ENCODE data around the gene AGBL5. TPM values are rescaled to one million over a fixed set of nuclear protein-coding genes. Genes with fewer than 3 reads are reported as not detected.

The AGBL5 gene
- total and polyA plus RNA-seq, 2 of the 13 experiments (the other 11 are each of a cell fraction or from before 2014, with no cell fraction given), result 55.9 to 73.3 TPM

- no peaks in the 10 kb centered on the region for H4K20me1 ChIP-seq (ENCODE audit: insufficient read depth, low read length)
- 87% methylated on average over 3 of the region's 3 CpGs for WGBS (ENCODE audit: low lambda C conversion rate)
- H3K4me1 ChIP-seq (ENCODE audit: insufficient read depth, low read length), result peaks cover 21% of the 10 kb centered on the region
- intact Hi-C loops (cut with micrococcal nuclease; ENCODE audit: unreplicated experiment) (no loop called here), in situ Hi-C loops (cut with HindIII; ENCODE audit: extremely low pct_ligation_motif_present, low pct_unique_long_range_greater_than_20kb) (no loop called here)
- BruUV-seq (replicated peaks), result no TSS peak
- H3K27me3 ChIP-seq (ENCODE audit: control insufficient read depth in 1 of 2, insufficient read depth in 2 of 2, low read length in 2 of 2), result no peaks in the 10 kb centered on the region
- H3K36me3 ChIP-seq (replicated peaks in 1 of 2; ENCODE audit: control insufficient read depth in 1 of 2, insufficient read depth in 2 of 2, low read length in 2 of 2), result no peaks in the 10 kb centered on the region
- H3K4me2 ChIP-seq (ENCODE audit: low read depth, low read length), result no peak overlapping the region
- no peaks in the 10 kb centered on the region for H3K79me2 ChIP-seq (ENCODE audit: insufficient read depth, low read length)
- no peak overlapping the region for H3K27ac ChIP-seq (ENCODE audit: extremely low read length, insufficient read depth, low read length)
- no peak for TF ChIP-seq AGO1 (IDR thresholded peaks at IDR 0.05; ENCODE audit: low read depth, low read length, poor library complexity, severe bottlenecking)
- TF ChIP-seq ZNF772 (CRISPR knock-in tag; IDR thresholded peaks at IDR 0.05), result no peak
- no peak for TF ChIP-seq YEATS4 (CRISPR knock-in tag; IDR thresholded peaks at IDR 0.05; ENCODE audit: borderline replicate concordance)
- TF ChIP-seq ZBTB3 (CRISPR knock-in tag; IDR thresholded peaks at IDR 0.05; ENCODE audit: borderline replicate concordance, low read depth), result no peak
- TF ChIP-seq FOXA3 (CRISPR knock-in tag; IDR thresholded peaks at IDR 0.05), result no peak
- no peak for TF ChIP-seq RNF219 (CRISPR knock-in tag; IDR thresholded peaks at IDR 0.05)
- no peak for TF ChIP-seq ZNF232 (CRISPR knock-in tag; IDR thresholded peaks at IDR 0.05; ENCODE audit: borderline replicate concordance)
- TF ChIP-seq, protein P1, sequence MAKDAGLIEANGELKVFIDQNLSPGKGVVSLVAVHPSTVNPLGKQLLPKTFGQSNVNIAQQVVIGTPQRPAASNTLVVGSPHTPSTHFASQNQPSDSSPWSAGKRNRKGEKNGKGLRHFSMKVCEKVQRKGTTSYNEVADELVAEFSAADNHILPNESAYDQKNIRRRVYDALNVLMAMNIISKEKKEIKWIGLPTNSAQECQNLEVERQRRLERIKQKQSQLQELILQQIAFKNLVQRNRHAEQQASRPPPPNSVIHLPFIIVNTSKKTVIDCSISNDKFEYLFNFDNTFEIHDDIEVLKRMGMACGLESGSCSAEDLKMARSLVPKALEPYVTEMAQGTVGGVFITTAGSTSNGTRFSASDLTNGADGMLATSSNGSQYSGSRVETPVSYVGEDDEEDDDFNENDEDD (CRISPR knock-in tag; IDR thresholded peaks at IDR 0.05; ENCODE audit: borderline replicate concordance), result no peak
- FAIRE-seq, result no peak
- H3K9me3 ChIP-seq (ENCODE audit: low read length), result no peaks in the 10 kb centered on the region
- no peak overlapping the region for H3K4me3 ChIP-seq (replicated peaks in 1 of 3; ENCODE audit: insufficient read depth in 1 of 3, low read depth in 2 of 3, low read length in 3 of 3)
- no peak overlapping the region for H3K9ac ChIP-seq (ENCODE audit: insufficient read depth, low read depth, low read length)
- no peak for DNase-seq (ENCODE audit: low spot score)
- CTCF ChIA-PET (ENCODE audit: low intra/inter-chr PET ratio, low total read pairs), result no interaction called here
- H2AFZ ChIP-seq (ENCODE audit: low read length), result no peak overlapping the region
- no peak for ATAC-seq
- POLR2A ChIA-PET, result no interaction called here
Observed at GRCh38 chr2:27010139-27010538, 41.3 kb upstream of the AGBL5 start.

All from HepG2 (cell line).